ENCODE measurements around the gene ACOT7.

GRCh38 chr1:6281511-6282402, 111.8 kb downstream of the ACOT7 start:
- TF ChIP-seq CTCF (IDR thresholded peaks at IDR 0.05) (no peak), POLR2A (IDR thresholded peaks at IDR 0.05) (no peak)

Measured in testis (tissue), 2 donors.